Keratinocyte (primary cell): ENCODE measurements around the gene CYP4Z1. TPM values are rescaled to one million over a fixed set of nuclear protein-coding genes. Genes with fewer than 3 reads are reported as not detected.
A peak's percentile ranks its signal among the peaks of the same experiment; 100 is the strongest.

Experiments used
- DNase-seq: peaks from one replicate; pipeline ENCODE4 v3.0.0-alpha.2; 2011; ENCODE audit warnings: low read depth, missing footprints, low spot score
- FAIRE-seq: peaks from 2 replicates; lab custom pipeline; 2011; peaks lifted over from hg19 to GRCh38; lab: Jason Lieb, UNC
- H2AFZ ChIP-seq: 2 replicates; pipeline ENCODE4 v1.6.0; 2012; ENCODE audit warnings: low read length, control low read depth, inconsistent platforms; ENCODE audit not compliant: control insufficient read depth
- H3K27ac ChIP-seq: 2 replicates; pipeline ENCODE4 v1.5.1; 2011; ENCODE audit warnings: low read length; ENCODE audit not compliant: control insufficient read depth, insufficient read depth
- H3K27me3 ChIP-seq: 3 replicates; pipeline ENCODE4 v1.6.0; 2011; ENCODE audit warnings: low read length; ENCODE audit not compliant: control insufficient read depth, insufficient read depth; ENCODE audit errors: extremely low read depth
- H3K36me3 ChIP-seq, 2 experiments: 2 replicates in 1 of 2; 3 replicates in 1 of 2; pipeline ENCODE4 v1.5.1; 2011; ENCODE audit warnings: low read length in 2 of 2, mild to moderate bottlenecking in 1 of 2; ENCODE audit not compliant: control insufficient read depth in 2 of 2, insufficient read depth in 2 of 2; ENCODE audit errors: extremely low read depth in 1 of 2
- H3K4me1 ChIP-seq: 3 replicates; pipeline ENCODE4 v1.5.1; 2011; ENCODE audit warnings: low read length; ENCODE audit not compliant: control insufficient read depth, insufficient read depth; ENCODE audit errors: extremely low read depth
- H3K4me2 ChIP-seq: 3 replicates; pipeline ENCODE4 v1.6.0; 2011; ENCODE audit warnings: low read depth, low read length; ENCODE audit not compliant: control insufficient read depth, insufficient read depth; ENCODE audit errors: extremely low read depth
- H3K4me3 ChIP-seq, 3 experiments: fragments of 200-600 bp in 1 of 3; sonication (generic) in 1 of 3; 2 replicates in 2 of 3; 3 replicates in 1 of 3; pipeline ENCODE4 v1.5.1; 2011 to 2016; ENCODE audit warnings: low read length in 3 of 3, mild to moderate bottlenecking in 3 of 3, control low read depth in 2 of 3, inconsistent platforms in 1 of 3, low read depth in 1 of 3, mixed read lengths in 1 of 3, mixed run types in 1 of 3, moderate library complexity in 1 of 3; ENCODE audit not compliant: control insufficient read depth in 2 of 3, insufficient read depth in 2 of 3; ENCODE audit errors: extremely low read depth in 1 of 3
- H3K79me2 ChIP-seq: 2 replicates; pipeline ENCODE4 v1.6.0; 2012; ENCODE audit warnings: low read length; ENCODE audit not compliant: control insufficient read depth, insufficient read depth
- H3K9ac ChIP-seq: 3 replicates; pipeline ENCODE4 v1.6.0; 2011; ENCODE audit warnings: low read length; ENCODE audit not compliant: control insufficient read depth, insufficient read depth; ENCODE audit errors: extremely low read depth
- H3K9me1 ChIP-seq: 3 replicates; pipeline ENCODE4 v1.6.0; 2011; ENCODE audit warnings: low read length; ENCODE audit not compliant: control insufficient read depth, insufficient read depth; ENCODE audit errors: extremely low read depth
- H3K9me3 ChIP-seq: 2 replicates; pipeline ENCODE4 v1.5.1; 2012; ENCODE audit warnings: low read depth, low read length; ENCODE audit not compliant: control insufficient read depth
- H4K20me1 ChIP-seq: 3 replicates; pipeline ENCODE4 v1.6.0; 2011; ENCODE audit warnings: low read length; ENCODE audit not compliant: control insufficient read depth, insufficient read depth; ENCODE audit errors: extremely low read depth
- CTCF ChIP-seq, 3 experiments: IDR thresholded peaks in 1 of 3; conservative IDR thresholded peaks in 1 of 3; optimal IDR thresholded peaks in 1 of 3; 2 replicates in 2 of 3; 3 replicates in 1 of 3; pipeline versions ENCODE3 to v1.5.1; 2011; ENCODE audit warnings: low read length in 3 of 3, mild to moderate bottlenecking in 3 of 3, moderate library complexity in 2 of 3, control low read depth in 1 of 3, inconsistent platforms in 1 of 3; ENCODE audit not compliant: insufficient read depth in 2 of 3; ENCODE audit errors: extremely low read depth in 1 of 3
- EZH2 ChIP-seq: IDR thresholded peaks from one replicate; pipeline ENCODE4 v1.6.1; 2012; ENCODE audit warnings: inconsistent platforms, mild to moderate bottlenecking, low read length, moderate library complexity
- dilution Hi-C: fragments of 300-500 bp; cut with MboI; formaldehyde crosslinking; loops from one replicate; pipeline ENCODE4 v1.7.0; 2020; ENCODE audit warnings: low sequenced_read_pairs; ENCODE audit not compliant: extremely low pct_ligation_motif_present
- polyA plus RNA-seq, 5 experiments: library from polyadenylated mRNA; depleted of rRNA in 3 of 5; stranded (reverse) in 3 of 5; stranded (forward) in 1 of 5; unstranded in 1 of 5; fragments of >200 nt; gene quantifications; 1 replicate in 1 of 5; 2 replicates in 3 of 5; 3 replicates in 1 of 5; pipeline versions ENCODE4 v1.2.1 to v1.2.3, GENCODE V29; 2011 to 2012; ENCODE audit warnings: missing spikeins in 2 of 5, low read depth in 1 of 5, low replicate concordance in 1 of 5

The CYP4Z1 gene
- polyA plus RNA-seq, 1 donor (not counting 4 experiments of a cell fraction or from before 2014, with no cell fraction given) = not detected

- Histone ChIP-seq H3K9ac (no peak overlapping the region), H4K20me1 (no peaks in the 10 kb centered on the region), H3K4me2 (peak overlapping the region; percentile 75), H3K36me3 (no peaks in the 10 kb centered on the region), H3K27me3 (no peaks in the 10 kb centered on the region), H3K9me1 (no peaks in the 10 kb centered on the region), H3K4me1 (peaks cover 30% of the 10 kb centered on the region), H3K79me2 (no peaks in the 10 kb centered on the region), H3K4me3 (no peak overlapping the region), H2AFZ (no peak overlapping the region), H3K9me3 (no peaks in the 10 kb centered on the region), H3K27ac (no peak overlapping the region)
- dilution Hi-C loops = no loop called here
- no peak for TF ChIP-seq CTCF (optimal IDR thresholded peaks at IDR 0.05 in 1 of 3, IDR thresholded peaks at IDR 0.05 in 1 of 3, conservative IDR thresholded peaks at IDR 0.05 in 1 of 3; ENCODE audit: extremely low read depth in 1 of 3, insufficient read depth in 2 of 3, low read length in 3 of 3)
- no peak for TF ChIP-seq EZH2
- DNase-seq = no peak
- no peak for FAIRE-seq
These were observed 35.4 kb upstream of the CYP4Z1 start for GRCh38 chr1:47031585-47031984.

DNA sequence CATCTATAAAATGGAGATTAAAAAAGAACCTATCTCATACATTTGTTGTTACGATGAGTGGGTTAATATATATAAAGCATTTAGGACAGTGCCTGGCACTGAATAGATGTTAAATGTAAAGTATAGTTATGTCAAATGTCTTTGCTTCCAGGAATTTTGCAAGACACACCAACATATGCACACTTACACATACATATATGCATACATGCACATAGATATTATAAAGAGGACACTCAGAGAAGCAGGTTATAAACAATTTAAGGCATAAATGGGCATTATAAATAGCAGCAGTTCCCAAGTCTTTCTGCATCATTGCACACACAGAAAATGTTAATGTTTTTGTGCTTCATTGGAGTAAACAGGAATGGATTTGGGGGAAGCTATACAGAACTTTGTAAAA is 30.3 kb upstream of the CYP4Z1 start:
- Histone ChIP-seq H3K27ac (no peak overlapping the region), H3K4me1 (peaks cover 10% of the 10 kb centered on the region), H3K4me2 (no peak overlapping the region), H3K79me2 (no peaks in the 10 kb centered on the region), H4K20me1 (no peaks in the 10 kb centered on the region), H3K27me3 (no peaks in the 10 kb centered on the region), H2AFZ (no peak overlapping the region), H3K9me1 (no peaks in the 10 kb centered on the region), H3K4me3 (no peak overlapping the region), H3K9ac (no peak overlapping the region), H3K36me3 (no peaks in the 10 kb centered on the region), H3K9me3 (no peaks in the 10 kb centered on the region)
- DNase-seq (no peak), FAIRE-seq (no peak)
- no peak for TF ChIP-seq EZH2
- TF ChIP-seq CTCF (optimal IDR thresholded peaks at IDR 0.05 in 1 of 3, IDR thresholded peaks at IDR 0.05 in 1 of 3, conservative IDR thresholded peaks at IDR 0.05 in 1 of 3; ENCODE audit: extremely low read depth in 1 of 3, insufficient read depth in 2 of 3, low read length in 3 of 3) = no peak
- dilution Hi-C loops = no loop called here
